Activated T-cell treated with anti-CD3 and anti-CD28 coated beads for 4 hours (primary cell): Measurements from ENCODE around the gene APCDD1L.

Experiments
- DNase-seq: peaks from one replicate; pipeline ENCODE4 v3.0.0-alpha.2; 2020

The APCDD1L gene

GRCh38 chr20:58483470-58483869, 31.7 kb downstream of the APCDD1L start:
- no peak for DNase-seq

DNA sequence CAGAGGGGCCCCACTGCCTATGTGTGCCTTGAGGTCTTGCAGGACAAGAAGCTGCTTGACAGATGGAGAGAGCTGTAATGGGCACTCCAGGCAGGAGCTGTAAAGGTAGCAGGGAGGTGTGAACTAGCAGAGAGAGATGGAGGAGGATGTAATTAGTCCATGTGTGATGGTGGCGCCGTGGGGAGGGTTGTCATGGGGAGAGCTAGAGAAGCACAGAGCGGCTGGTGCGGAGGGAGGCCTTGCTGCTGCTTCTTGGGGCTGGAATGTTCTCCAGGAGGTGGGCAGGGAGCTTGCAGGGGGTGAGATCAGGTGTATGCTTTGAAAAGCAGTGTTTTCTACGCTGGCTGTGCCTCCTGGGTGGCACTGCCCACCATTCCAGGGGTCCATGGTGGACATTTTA, 32.1 kb downstream of the APCDD1L start:
- no peak for DNase-seq

- no peak for DNase-seq
These were observed 32.8 kb downstream of the APCDD1L start for GRCh38 chr20:58482416-58482815.

DNA sequence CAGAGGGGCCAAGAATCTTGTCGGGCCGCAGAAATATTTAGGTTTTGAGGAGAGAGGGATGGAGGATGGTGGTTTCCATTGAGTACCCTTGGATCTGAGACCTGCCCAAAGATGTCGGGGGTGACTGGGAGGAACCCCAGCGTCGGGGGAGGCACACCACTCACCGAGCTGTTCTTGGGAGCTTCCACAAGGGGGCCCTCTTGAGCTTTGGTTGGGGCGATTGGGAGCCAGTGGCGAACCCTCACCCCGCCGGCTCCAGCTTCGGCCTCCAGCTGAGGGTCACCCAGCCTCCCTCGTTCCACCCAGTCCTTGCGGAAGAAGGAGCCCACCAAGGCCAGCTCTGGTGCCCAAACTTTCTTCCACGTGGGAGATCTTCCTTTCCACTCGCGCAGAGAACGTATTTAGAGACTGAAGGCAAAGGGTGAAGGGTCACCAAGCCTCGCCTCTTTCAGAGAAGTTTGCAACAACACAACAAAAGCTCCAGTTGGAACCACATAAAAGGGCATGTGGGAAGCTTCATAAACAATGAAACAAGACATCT, 33.6 kb downstream of the APCDD1L start:
- DNase-seq, result peak; percentile 38

GRCh38 chr20:58480551-58481336, 34.5 kb downstream of the APCDD1L start:
- DNase-seq, result no peak

- DNase-seq, result no peak
These were observed 35.3 kb downstream of the APCDD1L start for GRCh38 chr20:58479726-58480440.

DNA sequence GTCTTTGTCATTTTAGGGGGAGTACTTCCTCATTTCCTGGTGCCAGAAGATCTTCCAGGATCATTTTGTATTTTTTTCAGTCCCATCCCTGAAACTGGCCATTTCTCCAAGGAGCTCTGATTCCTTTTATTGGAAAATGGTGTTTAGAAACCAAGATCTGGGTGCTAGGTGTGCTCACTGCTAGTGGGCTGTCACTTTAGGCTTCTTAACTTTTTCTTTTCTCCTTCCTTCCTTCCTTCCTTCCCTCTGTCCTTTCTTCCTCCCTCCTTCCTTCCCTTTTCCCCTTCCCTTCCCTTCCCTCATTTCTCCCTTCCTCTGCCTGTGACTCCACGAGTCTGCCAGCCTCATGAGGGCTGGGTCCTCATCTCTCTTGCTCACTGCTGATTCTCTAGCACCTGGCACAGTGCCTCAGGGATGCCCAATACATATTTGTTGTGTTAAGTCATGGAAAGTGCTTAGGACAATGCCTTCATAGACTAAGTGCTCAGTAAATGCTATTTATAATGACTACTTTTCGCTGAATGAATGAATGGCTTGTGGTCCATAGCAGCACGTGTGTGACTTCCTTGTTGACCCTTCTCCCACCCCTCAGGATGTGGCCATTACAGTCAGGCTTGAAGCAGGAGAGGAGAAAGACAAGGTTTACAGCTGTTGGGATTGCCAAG, 36.9 kb downstream of the APCDD1L start:
- DNase-seq, result no peak

DNA sequence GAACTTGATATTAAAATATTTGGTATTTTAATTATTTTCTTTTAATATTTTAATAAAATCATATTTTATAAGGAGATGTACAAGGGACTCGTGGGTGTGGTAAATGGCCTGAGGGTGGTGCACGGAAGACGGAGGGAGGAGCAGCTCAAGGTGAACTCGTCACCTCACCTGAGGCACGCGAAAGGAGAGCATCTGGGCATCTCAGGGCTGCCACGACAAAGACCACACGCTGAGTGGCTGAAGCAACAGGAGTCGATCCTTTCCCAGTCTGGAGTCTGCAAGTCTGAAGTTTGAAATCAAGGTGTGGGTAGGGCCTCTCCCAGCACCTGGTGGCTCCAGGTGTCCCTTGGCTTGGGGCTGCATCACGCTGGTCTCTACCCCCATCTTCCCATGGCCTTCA, 39.7 kb downstream of the APCDD1L start:
- no peak for DNase-seq

GRCh38 chr20:58473453-58474425, 41.5 kb downstream of the APCDD1L start:
- DNase-seq, result no peak

DNA sequence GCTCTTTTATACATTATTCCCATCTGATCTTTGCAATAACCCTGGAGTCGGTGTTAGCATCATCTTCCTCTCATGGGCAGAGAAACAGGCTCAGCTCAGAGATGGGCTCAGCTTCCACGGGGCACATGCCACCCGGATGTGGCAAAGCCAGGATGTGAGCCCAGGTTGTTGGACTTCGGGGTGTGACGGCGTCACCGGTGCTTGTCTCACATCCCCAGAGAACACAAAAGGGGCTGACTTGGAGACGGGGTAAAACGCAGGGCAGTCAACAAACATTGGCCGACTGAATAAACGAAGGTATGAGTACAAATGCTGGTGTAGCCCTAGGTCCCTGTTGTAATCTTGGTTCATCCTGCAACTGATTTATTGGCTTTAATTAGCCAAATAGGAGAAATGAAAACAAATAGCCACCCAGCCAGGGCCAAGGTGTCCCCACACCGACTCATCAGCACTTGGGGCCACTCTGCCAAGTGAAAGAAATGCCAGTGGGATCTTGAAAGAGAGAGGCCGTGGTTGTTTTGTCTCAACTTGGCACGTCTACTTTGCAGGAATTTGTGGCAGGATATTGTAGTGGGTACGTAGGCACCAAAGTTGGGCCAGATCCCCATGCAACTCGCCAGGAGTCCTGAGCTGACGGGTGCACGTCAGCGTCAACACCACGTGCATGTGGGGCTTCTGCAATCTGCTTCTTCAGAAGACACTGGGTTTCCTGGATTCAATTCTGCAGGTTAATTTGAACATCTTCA, 42.8 kb downstream of the APCDD1L start:
- no peak for DNase-seq

DNA sequence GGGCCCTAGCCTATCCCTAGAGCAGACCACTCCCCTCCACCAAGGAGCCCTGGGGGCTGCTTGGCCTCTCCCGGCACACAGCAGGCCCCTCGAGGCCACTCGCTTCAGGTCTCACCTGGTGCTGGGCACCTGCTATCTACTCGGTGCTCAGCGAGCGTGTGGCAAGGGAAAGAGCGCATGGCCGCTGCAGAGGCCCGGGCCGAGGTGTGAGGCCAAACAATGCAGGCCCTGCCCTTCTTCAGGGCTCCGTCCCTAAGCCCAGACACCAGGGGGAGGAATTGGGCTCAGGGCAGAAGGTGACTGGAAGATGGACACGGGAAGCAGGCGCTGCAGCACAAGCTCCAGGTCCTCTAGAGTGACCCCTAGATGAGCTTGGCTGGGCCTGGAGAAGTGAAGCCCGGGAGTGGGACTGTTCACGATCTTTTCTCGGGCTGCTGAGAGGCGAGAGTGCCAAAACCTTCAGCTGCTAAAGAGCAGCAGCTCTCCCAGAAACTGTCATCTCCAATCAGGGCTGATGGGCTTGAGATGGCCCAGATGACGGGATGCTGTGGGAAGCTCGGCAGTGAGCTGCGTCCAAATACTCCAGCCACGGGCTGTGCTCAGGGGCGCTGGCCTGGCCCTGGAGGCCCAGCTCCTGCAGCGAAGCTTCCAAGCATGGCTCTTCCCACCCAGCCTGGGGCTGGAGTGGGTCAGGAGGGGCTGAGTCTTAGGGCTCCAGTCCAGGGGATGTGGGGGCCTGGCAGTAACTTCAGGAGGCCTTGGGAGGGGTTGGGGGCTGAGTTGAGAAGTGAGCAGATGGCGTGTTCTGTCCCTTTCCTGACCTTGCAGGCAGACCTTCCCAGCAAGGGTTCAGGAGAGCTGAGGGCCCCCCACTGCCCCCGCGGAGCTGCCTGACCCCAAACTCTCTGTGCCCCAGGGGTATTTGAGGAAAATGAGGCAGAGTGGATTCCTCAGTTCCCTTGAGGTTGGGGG, 43.7 kb downstream of the APCDD1L start:
- DNase-seq, result no peak

DNA sequence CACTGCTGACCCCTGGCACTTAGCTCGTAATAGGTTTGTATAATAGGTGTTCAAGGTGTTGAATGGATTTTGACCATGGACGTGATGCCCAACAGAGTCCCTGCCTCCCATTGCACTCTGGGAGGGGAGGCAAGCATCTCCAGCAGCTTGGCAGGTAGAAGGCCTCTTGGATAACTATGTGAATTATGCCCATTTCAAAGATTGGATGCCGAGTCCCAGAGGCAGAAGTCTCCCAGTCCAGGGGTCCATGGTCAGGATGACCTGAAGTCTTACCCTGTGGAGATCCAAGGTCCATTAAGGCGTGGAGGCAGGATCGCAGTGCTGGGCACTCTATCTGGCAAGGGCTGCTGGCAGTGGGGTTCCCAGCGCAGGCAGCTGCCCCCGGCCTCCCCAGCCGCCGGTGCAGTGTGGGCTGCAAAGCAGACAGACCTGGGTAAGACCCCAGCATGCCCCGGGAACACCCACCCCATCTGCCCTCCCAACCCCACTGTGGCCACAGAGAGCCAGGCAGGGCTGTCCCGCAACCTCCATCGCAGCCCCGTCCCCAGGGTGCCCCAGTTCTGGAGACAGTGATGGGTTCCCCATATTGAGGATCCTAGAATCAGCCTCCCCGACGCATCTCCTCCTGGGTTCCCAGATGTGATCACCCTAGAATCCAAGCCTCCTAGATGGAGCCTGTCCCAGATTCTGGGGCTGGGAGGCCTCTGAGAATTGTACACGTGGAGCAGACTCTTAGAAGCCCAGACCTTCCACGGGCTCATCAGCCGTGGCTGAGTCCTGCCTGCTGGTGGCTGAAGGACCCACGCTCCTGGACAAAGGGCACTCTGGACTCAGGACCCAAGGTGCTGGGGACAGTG, 44.6 kb downstream of the APCDD1L start:
- no peak for DNase-seq

- no peak for DNase-seq
These were observed 45.6 kb downstream of the APCDD1L start for GRCh38 chr20:58469616-58470015.

DNA sequence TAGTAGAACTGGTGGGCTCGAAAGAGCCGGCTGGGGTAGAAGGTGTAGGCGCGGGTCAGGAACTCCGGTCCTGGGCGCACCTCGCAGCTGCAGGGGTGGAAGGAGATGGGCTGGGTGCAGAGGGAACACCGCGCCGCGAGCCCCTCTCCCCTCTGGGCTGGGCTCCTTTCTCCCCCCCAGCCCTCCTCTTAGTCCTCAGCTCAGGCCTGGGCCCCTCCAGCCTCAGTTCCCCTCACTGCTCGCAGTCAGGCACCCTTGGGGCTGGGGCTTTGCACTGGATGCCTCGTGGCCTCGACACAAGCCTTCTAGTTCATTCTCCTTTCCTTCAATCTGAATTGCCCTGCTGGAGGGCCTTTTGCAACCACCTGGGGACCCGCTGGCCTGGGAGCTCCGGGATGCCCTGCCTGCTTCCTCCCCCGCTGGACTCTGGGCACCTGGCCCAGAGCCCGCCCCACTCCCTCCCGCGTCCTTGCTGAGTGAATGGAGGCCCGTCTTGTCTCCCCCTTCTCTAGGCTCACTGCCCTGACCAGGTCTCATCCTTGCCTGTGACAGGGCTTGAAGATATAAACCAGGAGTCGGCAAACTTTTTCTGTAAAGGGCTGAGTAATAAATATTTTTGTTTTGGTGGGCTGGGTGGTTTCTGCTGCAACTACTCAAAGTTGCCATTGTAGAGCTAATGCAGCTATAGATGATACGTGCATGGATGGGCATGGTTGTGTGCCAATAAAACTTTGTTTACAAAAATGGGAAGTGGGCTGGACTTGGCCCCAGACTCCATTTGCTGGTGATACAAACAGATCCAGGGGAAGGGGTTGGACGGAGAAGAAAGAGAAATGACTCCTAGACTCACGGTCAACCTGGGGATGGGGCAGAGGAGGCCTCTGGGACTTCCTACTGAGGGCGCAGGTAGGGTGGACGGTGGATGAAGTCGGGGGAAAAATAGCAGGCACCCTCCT, 47.3 kb downstream of the APCDD1L start:
- no peak for DNase-seq

DNA sequence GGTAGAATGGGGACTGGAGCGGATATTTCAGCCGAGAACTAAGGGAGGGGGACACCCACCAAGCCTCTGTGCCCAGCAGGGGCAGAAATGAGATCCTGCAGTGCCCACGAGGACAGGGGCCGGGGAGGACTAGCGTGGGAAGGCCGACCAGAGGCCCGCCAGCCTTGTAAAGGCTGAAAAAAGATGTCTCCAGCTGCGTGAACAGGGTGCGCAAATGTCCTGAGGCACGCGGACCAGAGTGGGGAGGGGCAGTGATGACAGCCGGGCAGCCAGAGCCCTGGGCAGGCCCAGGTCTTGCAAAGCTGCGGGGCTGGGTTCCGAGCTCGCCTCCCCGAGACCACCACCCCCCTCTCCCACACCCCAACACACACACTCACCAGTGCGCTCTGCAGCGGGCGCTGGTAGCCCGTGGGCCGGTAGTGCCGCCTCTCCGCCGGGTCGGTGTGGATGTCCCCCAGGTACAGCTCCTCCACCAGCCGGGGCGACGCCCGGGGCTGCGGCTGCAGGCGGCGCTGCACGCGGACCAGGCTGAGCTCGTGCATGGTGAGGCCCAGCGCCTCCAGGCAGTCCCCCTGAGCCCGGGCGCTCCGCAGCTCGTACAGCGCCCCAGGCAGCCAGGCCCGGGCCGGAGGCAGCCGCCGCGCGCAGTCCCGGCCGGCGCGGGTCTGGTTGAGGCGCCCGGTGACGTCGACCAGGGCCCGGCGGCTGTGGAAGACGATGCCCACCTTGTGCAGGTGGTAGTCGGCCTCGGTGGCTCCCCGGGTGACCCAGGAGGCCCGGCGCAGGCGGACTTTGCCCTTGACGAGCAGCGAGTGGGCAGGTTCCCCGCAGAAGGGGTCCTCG, 48.2 kb downstream of the APCDD1L start:
- DNase-seq, result no peak

DNA sequence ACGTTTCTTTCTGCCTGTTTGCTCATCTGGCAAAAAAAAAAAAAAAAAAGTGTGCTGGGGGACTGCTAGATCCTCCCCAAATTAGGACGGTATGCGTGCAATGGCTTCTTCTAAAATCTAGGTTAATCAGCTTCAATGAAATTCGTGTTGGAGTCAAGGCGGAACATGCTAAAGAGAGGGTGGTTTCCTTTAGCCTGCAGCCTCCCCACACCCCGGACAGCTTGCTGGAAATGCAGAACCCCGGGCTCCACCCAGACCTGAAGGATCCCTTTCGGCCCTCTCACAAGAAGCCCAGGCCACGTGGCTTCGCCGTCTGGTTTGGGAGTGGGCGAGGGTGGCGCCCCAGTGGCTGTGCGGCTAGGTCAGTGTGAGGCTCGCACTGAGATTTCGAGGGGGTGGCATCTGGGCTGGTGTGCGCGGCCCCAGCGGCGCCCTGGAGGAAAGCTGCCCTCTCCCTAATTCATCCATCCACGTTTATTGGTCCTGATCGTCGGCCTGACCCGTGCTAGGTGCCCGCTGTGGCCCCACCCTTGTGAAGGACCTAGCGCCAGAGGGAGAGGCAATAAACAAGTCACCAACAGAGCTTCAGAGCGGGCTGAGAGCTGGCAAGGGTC, 49.0 kb downstream of the APCDD1L start:
- no peak for DNase-seq

GRCh38 chr20:58464838-58465237, 50.4 kb downstream of the APCDD1L start:
- DNase-seq, result no peak
